Keratinocyte (primary cell): Measurements from ENCODE around the gene JADE2. TPM values are rescaled to one million over a fixed set of nuclear protein-coding genes. Genes with fewer than 3 reads are reported as not detected.

Experiments
- DNase-seq: peaks from one replicate; pipeline ENCODE4 v3.0.0-alpha.2; 2011; ENCODE audit warnings: low read depth, missing footprints, low spot score
- FAIRE-seq: peaks from 2 replicates; lab custom pipeline; 2011; peaks lifted over from hg19 to GRCh38; lab: Jason Lieb, UNC
- H2AFZ ChIP-seq: 2 replicates; pipeline ENCODE4 v1.6.0; 2012; ENCODE audit warnings: low read length, control low read depth, inconsistent platforms; ENCODE audit not compliant: control insufficient read depth
- H3K27ac ChIP-seq: 2 replicates; pipeline ENCODE4 v1.5.1; 2011; ENCODE audit warnings: low read length; ENCODE audit not compliant: control insufficient read depth, insufficient read depth
- H3K27me3 ChIP-seq: 3 replicates; pipeline ENCODE4 v1.6.0; 2011; ENCODE audit warnings: low read length; ENCODE audit not compliant: control insufficient read depth, insufficient read depth; ENCODE audit errors: extremely low read depth
- H3K36me3 ChIP-seq, 2 experiments: 2 replicates in 1 of 2; 3 replicates in 1 of 2; pipeline ENCODE4 v1.5.1; 2011; ENCODE audit warnings: low read length in 2 of 2, mild to moderate bottlenecking in 1 of 2; ENCODE audit not compliant: control insufficient read depth in 2 of 2, insufficient read depth in 2 of 2; ENCODE audit errors: extremely low read depth in 1 of 2
- H3K4me1 ChIP-seq: 3 replicates; pipeline ENCODE4 v1.5.1; 2011; ENCODE audit warnings: low read length; ENCODE audit not compliant: control insufficient read depth, insufficient read depth; ENCODE audit errors: extremely low read depth
- H3K4me2 ChIP-seq: 3 replicates; pipeline ENCODE4 v1.6.0; 2011; ENCODE audit warnings: low read depth, low read length; ENCODE audit not compliant: control insufficient read depth, insufficient read depth; ENCODE audit errors: extremely low read depth
- H3K4me3 ChIP-seq, 3 experiments: fragments of 200-600 bp in 1 of 3; sonication (generic) in 1 of 3; 2 replicates in 2 of 3; 3 replicates in 1 of 3; pipeline ENCODE4 v1.5.1; 2011 to 2016; ENCODE audit warnings: low read length in 3 of 3, mild to moderate bottlenecking in 3 of 3, control low read depth in 2 of 3, inconsistent platforms in 1 of 3, low read depth in 1 of 3, mixed read lengths in 1 of 3, mixed run types in 1 of 3, moderate library complexity in 1 of 3; ENCODE audit not compliant: control insufficient read depth in 2 of 3, insufficient read depth in 2 of 3; ENCODE audit errors: extremely low read depth in 1 of 3
- H3K79me2 ChIP-seq: 2 replicates; pipeline ENCODE4 v1.6.0; 2012; ENCODE audit warnings: low read length; ENCODE audit not compliant: control insufficient read depth, insufficient read depth
- H3K9ac ChIP-seq: 3 replicates; pipeline ENCODE4 v1.6.0; 2011; ENCODE audit warnings: low read length; ENCODE audit not compliant: control insufficient read depth, insufficient read depth; ENCODE audit errors: extremely low read depth
- H3K9me1 ChIP-seq: 3 replicates; pipeline ENCODE4 v1.6.0; 2011; ENCODE audit warnings: low read length; ENCODE audit not compliant: control insufficient read depth, insufficient read depth; ENCODE audit errors: extremely low read depth
- H3K9me3 ChIP-seq: 2 replicates; pipeline ENCODE4 v1.5.1; 2012; ENCODE audit warnings: low read depth, low read length; ENCODE audit not compliant: control insufficient read depth
- H4K20me1 ChIP-seq: 3 replicates; pipeline ENCODE4 v1.6.0; 2011; ENCODE audit warnings: low read length; ENCODE audit not compliant: control insufficient read depth, insufficient read depth; ENCODE audit errors: extremely low read depth
- CTCF ChIP-seq, 3 experiments: IDR thresholded peaks in 1 of 3; conservative IDR thresholded peaks in 1 of 3; optimal IDR thresholded peaks in 1 of 3; 2 replicates in 2 of 3; 3 replicates in 1 of 3; pipeline versions ENCODE3 to v1.5.1; 2011; ENCODE audit warnings: low read length in 3 of 3, mild to moderate bottlenecking in 3 of 3, moderate library complexity in 2 of 3, control low read depth in 1 of 3, inconsistent platforms in 1 of 3; ENCODE audit not compliant: insufficient read depth in 2 of 3; ENCODE audit errors: extremely low read depth in 1 of 3
- EZH2 ChIP-seq: IDR thresholded peaks from one replicate; pipeline ENCODE4 v1.6.1; 2012; ENCODE audit warnings: inconsistent platforms, mild to moderate bottlenecking, low read length, moderate library complexity
- dilution Hi-C: fragments of 300-500 bp; cut with MboI; formaldehyde crosslinking; loops from one replicate; pipeline ENCODE4 v1.7.0; 2020; ENCODE audit warnings: low sequenced_read_pairs; ENCODE audit not compliant: extremely low pct_ligation_motif_present
- polyA plus RNA-seq, 5 experiments: library from polyadenylated mRNA; depleted of rRNA in 3 of 5; stranded (reverse) in 3 of 5; stranded (forward) in 1 of 5; unstranded in 1 of 5; fragments of >200 nt; gene quantifications; 1 replicate in 1 of 5; 2 replicates in 3 of 5; 3 replicates in 1 of 5; pipeline versions ENCODE4 v1.2.1 to v1.2.3, GENCODE V29; 2011 to 2012; ENCODE audit warnings: missing spikeins in 2 of 5, low read depth in 1 of 5, low replicate concordance in 1 of 5

The JADE2 gene
- polyA plus RNA-seq, 1 donor (not counting 4 experiments of a cell fraction or from before 2014, with no cell fraction given) = 11.1 TPM

DNA sequence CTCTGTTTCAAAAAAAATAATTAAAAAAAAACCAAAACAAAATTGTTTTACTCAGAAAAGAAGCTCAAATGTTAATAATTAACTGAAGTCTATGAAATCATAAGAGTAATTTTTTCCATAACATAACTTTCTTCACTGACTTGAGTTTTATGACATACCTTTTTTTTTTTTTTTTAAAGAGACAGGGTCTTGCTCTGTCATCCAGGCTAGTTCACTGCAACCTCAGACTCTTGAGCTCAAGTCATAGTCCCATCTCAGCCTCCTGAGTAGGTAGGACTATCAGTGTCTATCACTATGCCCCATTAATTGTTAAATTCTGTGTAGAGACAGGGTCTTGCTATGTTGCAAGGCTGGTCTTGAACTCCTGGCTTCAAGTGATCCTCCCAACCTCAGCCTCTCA lies 85.3 kb downstream of the JADE2 start:
- Histone ChIP-seq H3K27ac (no peak overlapping the region), H3K4me1 (no peaks in the 10 kb centered on the region), H3K4me3 (no peak overlapping the region), H3K27me3 (no peaks in the 10 kb centered on the region), H3K9me1 (no peaks in the 10 kb centered on the region), H4K20me1 (no peaks in the 10 kb centered on the region), H3K4me2 (no peak overlapping the region), H2AFZ (no peak overlapping the region), H3K79me2 (no peaks in the 10 kb centered on the region), H3K9me3 (no peaks in the 10 kb centered on the region), H3K36me3 (peaks cover 11 to 22% of the 10 kb centered on the region in 2 experiments), H3K9ac (no peak overlapping the region)
- DNase-seq = no peak
- FAIRE-seq = no peak
- no peak for TF ChIP-seq CTCF (optimal IDR thresholded peaks at IDR 0.05 in 1 of 3, IDR thresholded peaks at IDR 0.05 in 1 of 3, conservative IDR thresholded peaks at IDR 0.05 in 1 of 3; ENCODE audit: extremely low read depth in 1 of 3, insufficient read depth in 2 of 3, low read length in 3 of 3)
- no peak for TF ChIP-seq EZH2
- dilution Hi-C loops = no loop called here

DNA sequence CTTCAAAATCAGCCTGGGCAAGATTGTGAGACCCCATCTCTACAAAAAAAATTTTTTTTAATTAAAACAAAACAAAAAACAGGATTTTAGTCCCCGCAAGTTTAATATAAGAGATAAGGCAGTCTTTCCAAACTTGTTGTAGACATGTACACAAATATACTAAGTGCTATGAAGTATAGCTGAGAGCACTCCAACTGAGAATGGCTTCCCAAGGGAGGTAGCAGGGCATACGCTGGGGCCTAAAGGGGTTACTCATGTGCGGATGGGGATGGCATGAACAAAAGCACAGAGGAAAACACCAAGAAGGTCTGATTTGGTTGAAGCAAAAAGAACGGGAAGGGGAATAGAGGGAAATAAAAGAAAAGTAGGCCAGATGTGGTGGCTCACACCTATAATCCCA lies 86.0 kb downstream of the JADE2 start:
- H3K4me1 ChIP-seq = no peaks in the 10 kb centered on the region
- H3K27ac ChIP-seq = no peak overlapping the region
- no peak overlapping the region for H3K4me3 ChIP-seq
- H3K27me3 ChIP-seq = no peaks in the 10 kb centered on the region
- DNase-seq (no peak), FAIRE-seq (no peak)
- H3K36me3 ChIP-seq = peaks cover 7 to 16% of the 10 kb centered on the region in 2 experiments
- no peaks in the 10 kb centered on the region for H4K20me1 ChIP-seq
- H3K79me2 ChIP-seq = no peaks in the 10 kb centered on the region
- no peaks in the 10 kb centered on the region for H3K9me1 ChIP-seq
- no peaks in the 10 kb centered on the region for H3K9me3 ChIP-seq
- no peak overlapping the region for H3K9ac ChIP-seq
- H2AFZ ChIP-seq = no peak overlapping the region
- dilution Hi-C loops = no loop called here
- TF ChIP-seq CTCF (optimal IDR thresholded peaks at IDR 0.05 in 1 of 3, IDR thresholded peaks at IDR 0.05 in 1 of 3, conservative IDR thresholded peaks at IDR 0.05 in 1 of 3; ENCODE audit: extremely low read depth in 1 of 3, insufficient read depth in 2 of 3, low read length in 3 of 3) = no peak
- TF ChIP-seq EZH2 = no peak
- no peak overlapping the region for H3K4me2 ChIP-seq
